Measurements from ENCODE around the gene RPS6KA4.
"Not testable (repeated sequence)": the region's sequence is repeated elsewhere in the genome, so short reads cannot be mapped to it uniquely, and the experiment has no call there.

Gene RPS6KA4

GRCh38 chr11:64358907-64359711 is at the start of gene RPS6KA4:
RPS6KA4 (plus strand) TSS chr11:64359162; CDS start chr11:64359236, 74 bp downstream.
- DNase-seq, result no peak

- no peak for DNase-seq
These were observed 46.0 kb upstream of the RPS6KA4 start for GRCh38 chr11:64312947-64313346.

GRCh38 chr11:64313491-64314145 is 45.3 kb upstream of the RPS6KA4 start:
- DNase-seq, result peak; percentile 79

GRCh38 chr11:64314146-64314804 is 44.7 kb upstream of the RPS6KA4 start:
- DNase-seq, result no peak

GRCh38 chr11:64314805-64315561 is 44.0 kb upstream of the RPS6KA4 start:
- DNase-seq, result no peak

GRCh38 chr11:64315667-64316526 is 43.1 kb upstream of the RPS6KA4 start:
- DNase-seq, result not testable (repeated sequence)

- DNase-seq, result peak; percentile 48
These were observed 42.2 kb upstream of the RPS6KA4 start for GRCh38 chr11:64316672-64317324.

GRCh38 chr11:64317325-64317960 is 41.5 kb upstream of the RPS6KA4 start, which contains the start of gene TRMT112:
TRMT112 (minus strand) TSS chr11:64317559; CDS start chr11:64317526, 33 bp downstream.
- DNase-seq, result peak; percentile 98

- peak; percentile 97 for DNase-seq
These were observed 40.8 kb upstream of the RPS6KA4 start, which contains the start of gene PRDX5 for GRCh38 chr11:64317961-64318765. PRDX5 (plus strand) TSS chr11:64318121; CDS start chr11:64318216, 95 bp downstream.

GRCh38 chr11:64318766-64319761 is 39.9 kb upstream of the RPS6KA4 start:
- peak; percentile 55 for DNase-seq

- no peak for DNase-seq
These were observed 38.4 kb upstream of the RPS6KA4 start for GRCh38 chr11:64320556-64320955.

- no peak for DNase-seq
These were observed 37.9 kb upstream of the RPS6KA4 start for GRCh38 chr11:64321026-64321425.

GRCh38 chr11:64321533-64321932 is 37.4 kb upstream of the RPS6KA4 start:
- no peak for DNase-seq

GRCh38 chr11:64322925-64323260 is 36.1 kb upstream of the RPS6KA4 start:
- DNase-seq, result no peak

GRCh38 chr11:64323373-64323772 is 35.6 kb upstream of the RPS6KA4 start:
- DNase-seq, result no peak

GRCh38 chr11:64323984-64324383 is 35.0 kb upstream of the RPS6KA4 start:
- not testable (repeated sequence) for DNase-seq

GRCh38 chr11:64324692-64325469 is 34.1 kb upstream of the RPS6KA4 start:
- DNase-seq, result no peak

GRCh38 chr11:64327375-64327774 is 31.6 kb upstream of the RPS6KA4 start:
- DNase-seq, result no peak

Measured in MV-4-11 (cell line).